Trophoblast cell (in vitro differentiated cells and primary cell): Measurements from ENCODE around the gene SSX2IP.
A peak's percentile ranks its signal among the peaks of the same experiment; 100 is the strongest.

Experiments
- DNase-seq, 2 donors: peaks; one replicate each; pipeline ENCODE4 v3.0.0-alpha.2; 2016
- H2AFZ ChIP-seq: 2 replicates; pipeline ENCODE4 v1.6.1; 2013; ENCODE audit warnings: low read length, moderate library complexity, mild to moderate bottlenecking; ENCODE audit not compliant: insufficient read depth, poor library complexity
- H2AK5ac ChIP-seq: 2 replicates; pipeline ENCODE4 v1.6.1; 2013; ENCODE audit warnings: mild to moderate bottlenecking, low read length
- H2BK120ac ChIP-seq: 2 replicates; pipeline ENCODE4 v1.6.1; 2013; ENCODE audit warnings: low read length, mild to moderate bottlenecking, moderate library complexity; ENCODE audit not compliant: insufficient read depth, poor library complexity
- H2BK12ac ChIP-seq: 2 replicates; pipeline ENCODE4 v1.6.1; 2013; ENCODE audit warnings: mild to moderate bottlenecking, low read length, moderate library complexity
- H2BK5ac ChIP-seq: 2 replicates; pipeline ENCODE4 v1.6.1; 2013; ENCODE audit warnings: low read length, low read depth, moderate library complexity, mild to moderate bottlenecking; ENCODE audit not compliant: poor library complexity
- H3K14ac ChIP-seq: 2 replicates; pipeline ENCODE4 v1.6.1; 2013; ENCODE audit warnings: mild to moderate bottlenecking, low read length
- H3K18ac ChIP-seq: 2 replicates; pipeline ENCODE4 v1.6.1; 2013; ENCODE audit warnings: mild to moderate bottlenecking, low read length
- H3K23ac ChIP-seq: 2 replicates; pipeline ENCODE4 v1.6.1; 2013; ENCODE audit warnings: low read length
- H3K27ac ChIP-seq: 2 replicates; pipeline ENCODE4 v1.5.1; 2013; ENCODE audit warnings: low read depth, mild to moderate bottlenecking, inconsistent platforms, low read length, moderate library complexity
- H3K27me3 ChIP-seq: 2 replicates; pipeline ENCODE4 v1.6.1; 2013; ENCODE audit warnings: inconsistent platforms, mild to moderate bottlenecking, low read length, moderate library complexity; ENCODE audit not compliant: insufficient read depth
- H3K36me3 ChIP-seq, 2 experiments: 1 replicate in 1 of 2; 2 replicates in 1 of 2; pipeline ENCODE4 v1.6.1; 2013; ENCODE audit warnings: low read length in 2 of 2, mild to moderate bottlenecking in 2 of 2, moderate library complexity in 1 of 2; ENCODE audit not compliant: insufficient read depth in 2 of 2, control insufficient read depth in 1 of 2
- H3K4ac ChIP-seq: 2 replicates; pipeline ENCODE4 v1.6.1; 2013; ENCODE audit warnings: low read depth, mild to moderate bottlenecking, low read length, moderate library complexity
- H3K4me1 ChIP-seq, 2 experiments: 1 replicate in 1 of 2; 2 replicates in 1 of 2; pipeline ENCODE4 v1.6.1; 2013; ENCODE audit warnings: low read length in 2 of 2, mild to moderate bottlenecking in 2 of 2, moderate library complexity in 1 of 2; ENCODE audit not compliant: insufficient read depth in 2 of 2, control insufficient read depth in 1 of 2
- H3K4me2 ChIP-seq: 2 replicates; pipeline ENCODE4 v1.6.1; 2013; ENCODE audit warnings: inconsistent platforms, mild to moderate bottlenecking, low read length, moderate library complexity
- H3K4me3 ChIP-seq: 2 replicates; pipeline ENCODE4 v1.5.1; 2013; ENCODE audit warnings: mild to moderate bottlenecking, low read depth, low read length, inconsistent platforms
- H3K79me1 ChIP-seq: one replicate; pipeline ENCODE4 v1.6.1; 2013; ENCODE audit warnings: low read length
- H3K79me2 ChIP-seq: 2 replicates; pipeline ENCODE4 v1.6.1; 2013; ENCODE audit warnings: low read length, mild to moderate bottlenecking; ENCODE audit not compliant: control insufficient read depth, insufficient read depth, poor library complexity
- H3K9ac ChIP-seq: 2 replicates; pipeline ENCODE4 v1.6.1; 2013; ENCODE audit warnings: mild to moderate bottlenecking, low read length
- H3K9me3 ChIP-seq: 2 replicates; pipeline ENCODE4 v1.6.1; 2013; ENCODE audit warnings: low read depth, mild to moderate bottlenecking, control low read depth, inconsistent platforms, low read length; ENCODE audit not compliant: insufficient read depth
- H4K12ac ChIP-seq: 2 replicates; pipeline ENCODE4 v1.6.1; 2013; ENCODE audit warnings: low read depth, mild to moderate bottlenecking, low read length, moderate library complexity
- H4K8ac ChIP-seq: 2 replicates; pipeline ENCODE4 v1.6.1; 2013; ENCODE audit warnings: low read depth, mild to moderate bottlenecking, low read length, moderate library complexity
- H4K91ac ChIP-seq: one replicate; pipeline ENCODE4 v1.6.1; 2013; ENCODE audit warnings: low read depth, mild to moderate bottlenecking, low read length, moderate library complexity
- WGBS: extraction: QIAGEN DNeasy Blood & Tissue Kit; methylation state at CpG from one replicate; pipeline ENCODE4 v1.1.7; 2013; ENCODE audit warnings: missing lambda C conversion rate; ENCODE audit not compliant: insufficient read length, insufficient coverage; ENCODE audit errors: extremely low coverage; 5-methylcytosine and 5-hydroxymethylcytosine counted together

The SSX2IP gene

DNA sequence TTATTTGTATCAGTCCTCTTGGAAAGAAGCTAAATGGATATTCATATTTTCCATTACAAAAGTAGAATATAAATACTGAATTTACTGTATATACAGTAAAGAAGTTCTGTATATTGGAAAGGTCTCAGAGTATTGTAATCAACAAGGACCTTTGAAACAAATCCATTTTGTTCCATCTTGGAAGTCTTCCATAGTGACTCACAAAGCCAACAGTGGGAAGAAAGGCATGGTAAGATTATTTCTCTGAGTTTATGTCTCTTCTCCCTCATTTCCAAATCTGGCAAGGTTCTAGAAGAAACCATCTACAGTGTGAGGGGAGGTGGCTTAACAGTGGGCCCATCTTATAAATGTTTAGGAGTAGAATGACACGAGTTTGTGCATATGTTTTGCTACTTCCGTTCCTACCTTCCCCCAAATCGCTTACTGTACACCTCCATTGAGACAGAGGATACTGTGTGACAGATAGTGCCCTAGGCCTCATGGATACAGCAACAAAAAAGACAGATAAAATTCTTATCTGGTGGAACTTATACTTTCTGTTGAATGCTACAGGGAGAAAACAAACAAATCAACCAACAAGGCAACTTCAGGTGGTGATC, 22.1 kb upstream of the SSX2IP start:
- H3K36me3 ChIP-seq = no peaks in the 10 kb centered on the region
- H3K18ac ChIP-seq = no peak overlapping the region
- H2AK5ac ChIP-seq = no peak overlapping the region
- no peaks in the 10 kb centered on the region for H3K4me1 ChIP-seq
- WGBS = no CpG with 5 or more reads among the region's 3 CpGs
- no peak overlapping the region for H3K27ac ChIP-seq
- no peak overlapping the region for H3K9ac ChIP-seq
- H4K91ac ChIP-seq = no peak overlapping the region
- no peak overlapping the region for H2AFZ ChIP-seq
- H3K4me3 ChIP-seq = no peak overlapping the region
- H2BK120ac ChIP-seq = no peak overlapping the region
- H3K27me3 ChIP-seq = no peaks in the 10 kb centered on the region
- no peak overlapping the region for H3K4me2 ChIP-seq
- H3K9me3 ChIP-seq = no peaks in the 10 kb centered on the region
- H2BK5ac ChIP-seq = no peak overlapping the region
- H3K4ac ChIP-seq = no peak overlapping the region
- no peak for DNase-seq
- no peak overlapping the region for H3K14ac ChIP-seq
- H3K23ac ChIP-seq = no peak overlapping the region
- H3K79me2 ChIP-seq = no peaks in the 10 kb centered on the region
- H4K8ac ChIP-seq = no peak overlapping the region
- no peak overlapping the region for H2BK12ac ChIP-seq
- no peaks in the 10 kb centered on the region for H3K79me1 ChIP-seq
- no peak overlapping the region for H4K12ac ChIP-seq

DNA sequence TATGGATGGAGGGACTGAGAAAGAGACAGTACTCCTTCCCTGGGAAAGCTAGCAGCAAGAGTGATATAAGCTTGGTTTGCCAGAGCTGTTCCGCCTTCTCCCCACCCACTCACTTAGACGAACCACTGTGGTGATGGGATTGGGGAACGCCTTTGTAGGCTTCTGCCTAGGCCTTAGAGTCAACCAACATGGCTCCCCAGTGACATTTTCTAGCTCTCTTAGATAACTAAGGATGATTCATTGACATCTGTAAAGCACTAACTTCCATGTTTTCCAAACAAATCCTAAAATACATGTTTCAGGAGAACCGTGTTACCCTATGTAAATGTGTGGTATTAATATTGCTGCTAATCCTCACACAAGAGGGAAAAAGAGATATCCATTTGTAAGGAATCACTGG, 21.6 kb upstream of the SSX2IP start:
- H3K4me1 ChIP-seq = no peaks in the 10 kb centered on the region
- H4K91ac ChIP-seq = no peak overlapping the region
- H3K9ac ChIP-seq = no peak overlapping the region
- peak overlapping the region; percentile 6 for H3K4me3 ChIP-seq
- H3K27ac ChIP-seq = no peak overlapping the region
- H3K79me1 ChIP-seq = no peaks in the 10 kb centered on the region
- no peak overlapping the region for H2BK12ac ChIP-seq
- no peak overlapping the region for H3K4me2 ChIP-seq
- H3K4ac ChIP-seq = no peak overlapping the region
- DNase-seq = no peak
- no peaks in the 10 kb centered on the region for H3K27me3 ChIP-seq
- no peaks in the 10 kb centered on the region for H3K79me2 ChIP-seq
- no CpG with 5 or more reads among the region's 4 CpGs for WGBS
- H3K18ac ChIP-seq = no peak overlapping the region
- no peak overlapping the region for H2BK5ac ChIP-seq
- H4K8ac ChIP-seq = no peak overlapping the region
- no peak overlapping the region for H2AFZ ChIP-seq
- H4K12ac ChIP-seq = no peak overlapping the region
- H3K23ac ChIP-seq = no peak overlapping the region
- H3K14ac ChIP-seq = no peak overlapping the region
- H3K36me3 ChIP-seq = no peaks in the 10 kb centered on the region
- H3K9me3 ChIP-seq = no peaks in the 10 kb centered on the region
- H2AK5ac ChIP-seq = no peak overlapping the region
- H2BK120ac ChIP-seq = no peak overlapping the region

DNA sequence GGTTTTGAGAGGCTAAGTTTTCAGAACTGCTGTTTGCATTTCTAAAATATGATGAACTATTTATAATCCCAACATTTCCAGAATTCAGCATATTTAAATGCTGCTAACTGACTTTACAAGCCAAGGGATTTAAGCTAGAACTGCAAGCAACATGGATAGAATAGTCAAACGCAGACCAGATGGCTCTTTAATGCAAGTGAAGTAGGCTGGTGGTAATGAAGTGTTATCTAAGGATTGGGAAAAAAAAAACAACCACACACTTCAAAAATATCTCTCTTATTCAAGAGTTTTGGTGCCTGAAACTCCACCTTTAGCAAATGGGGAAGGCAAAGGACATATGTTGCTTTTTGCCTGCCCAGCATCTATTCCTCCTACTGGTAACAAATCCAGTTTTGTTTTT, 20.9 kb upstream of the SSX2IP start:
- no peak overlapping the region for H4K12ac ChIP-seq
- H3K27ac ChIP-seq = no peak overlapping the region
- no peaks in the 10 kb centered on the region for H3K9me3 ChIP-seq
- no peak overlapping the region for H4K91ac ChIP-seq
- H3K4me1 ChIP-seq = no peaks in the 10 kb centered on the region
- no peak overlapping the region for H3K18ac ChIP-seq
- no peak overlapping the region for H3K4me2 ChIP-seq
- H2BK5ac ChIP-seq = no peak overlapping the region
- no peak overlapping the region for H3K9ac ChIP-seq
- no peak overlapping the region for H3K4ac ChIP-seq
- no peaks in the 10 kb centered on the region for H3K79me1 ChIP-seq
- no peaks in the 10 kb centered on the region for H3K79me2 ChIP-seq
- H3K23ac ChIP-seq = no peak overlapping the region
- H2AFZ ChIP-seq = no peak overlapping the region
- no peak overlapping the region for H3K14ac ChIP-seq
- DNase-seq = no peak
- H2BK12ac ChIP-seq = no peak overlapping the region
- WGBS = no CpG with 5 or more reads among the region's 1 CpG
- no peak overlapping the region for H3K4me3 ChIP-seq
- H3K36me3 ChIP-seq = no peaks in the 10 kb centered on the region
- no peak overlapping the region for H2AK5ac ChIP-seq
- H2BK120ac ChIP-seq = no peak overlapping the region
- H3K27me3 ChIP-seq = no peaks in the 10 kb centered on the region
- H4K8ac ChIP-seq = no peak overlapping the region

DNA sequence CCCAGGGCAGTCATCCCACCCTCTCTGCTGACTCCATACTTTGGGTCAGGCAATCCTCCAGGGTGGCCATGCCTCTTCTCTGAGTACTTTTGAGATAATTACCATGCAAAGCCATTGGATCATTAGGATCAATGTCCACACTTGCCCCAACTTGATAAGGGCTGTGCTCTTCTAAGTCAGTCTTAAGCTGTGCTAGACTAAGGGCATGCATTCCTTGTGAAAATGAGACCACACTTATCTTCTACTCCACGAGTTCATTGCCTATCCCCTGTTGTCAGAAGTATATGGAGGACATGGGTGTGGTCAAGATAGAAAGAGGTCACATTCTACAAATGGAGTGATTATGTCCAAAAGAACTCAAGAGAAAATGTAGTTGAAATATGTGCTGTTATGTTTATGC, 18.9 kb upstream of the SSX2IP start:
- no peak overlapping the region for H3K23ac ChIP-seq
- no peak overlapping the region for H2AK5ac ChIP-seq
- no peak overlapping the region for H3K18ac ChIP-seq
- H3K27ac ChIP-seq = no peak overlapping the region
- no peak overlapping the region for H2BK120ac ChIP-seq
- H2BK5ac ChIP-seq = no peak overlapping the region
- H3K4me1 ChIP-seq = peaks cover 0 to 4% of the 10 kb centered on the region in 2 experiments
- no peak overlapping the region for H3K4ac ChIP-seq
- H3K4me2 ChIP-seq = no peak overlapping the region
- no peak overlapping the region for H4K12ac ChIP-seq
- DNase-seq = no peak
- no peak overlapping the region for H2AFZ ChIP-seq
- WGBS = no CpG with 5 or more reads among the region's 1 CpG
- H3K14ac ChIP-seq = no peak overlapping the region
- H4K8ac ChIP-seq = no peak overlapping the region
- H3K27me3 ChIP-seq = no peaks in the 10 kb centered on the region
- no peak overlapping the region for H4K91ac ChIP-seq
- no peaks in the 10 kb centered on the region for H3K79me2 ChIP-seq
- H3K36me3 ChIP-seq = no peaks in the 10 kb centered on the region
- no peaks in the 10 kb centered on the region for H3K79me1 ChIP-seq
- H3K4me3 ChIP-seq = no peak overlapping the region
- no peaks in the 10 kb centered on the region for H3K9me3 ChIP-seq
- H3K9ac ChIP-seq = no peak overlapping the region
- H2BK12ac ChIP-seq = no peak overlapping the region
